ENCODE results near the gene CCDC9B. TPM values are rescaled to one million over a fixed set of nuclear protein-coding genes. Genes with fewer than 3 reads are reported as not detected.

The CCDC9B gene
- total RNA-seq, result 2.3 and 3.0 TPM in 2 replicates

GRCh38 chr15:40340740-40341400 lies at the start of gene CCDC9B:
CCDC9B (minus strand) TSS chr15:40340939; CDS start chr15:40340819, 120 bp downstream.

GRCh38 chr15:40382580-40383456 lies 42.1 kb upstream of the CCDC9B start, which contains the start of gene KNSTRN:
KNSTRN (plus strand) TSS chr15:40382721; CDS start chr15:40382836, 115 bp downstream.

GRCh38 chr15:40357723-40358470 lies 17.2 kb upstream of the CCDC9B start, which contains the start of gene DISP2:
DISP2 (plus strand) TSS chr15:40358219; CDS start chr15:40358322, 103 bp downstream.

GRCh38 chr15:40323239-40323952 lies 17.3 kb downstream of the CCDC9B start, which contains the start of gene INAFM2:
INAFM2 (plus strand) TSS chr15:40323692; CDS start chr15:40324056, 364 bp downstream.

GRCh38 chr15:40307421-40308211 lies 33.1 kb downstream of the CCDC9B start, which contains the start of gene PLCB2:
PLCB2 (minus strand) TSS chr15:40307935; CDS start chr15:40307672, 263 bp downstream.

GRCh38 chr15:40282869-40283614 lies 57.7 kb downstream of the CCDC9B start, which contains the start of gene ANKRD63:
ANKRD63 (minus strand) TSS chr15:40283064; CDS start chr15:40282586, 478 bp downstream.

Other genes starting within 250 kb of the CCDC9B start
- gene BMF, start 232.1 kb downstream of the CCDC9B start, total RNA-seq, result 1.7 and 30.4 TPM in 2 replicates
- 10.3 and 18.2 TPM in 2 replicates for gene BUB1B, start 179.9 kb downstream of the CCDC9B start, total RNA-seq
- gene PAK6, start 101.9 kb downstream of the CCDC9B start, total RNA-seq, result 0.13 TPM in 1 of 2 replicates, not detected in the other
- gene ANKRD63, start 57.9 kb downstream of the CCDC9B start, total RNA-seq, result not detected in 2 replicates
- 0.52 TPM in 1 of 2 replicates, not detected in the other for gene PLCB2, start 33.0 kb downstream of the CCDC9B start, total RNA-seq
- gene INAFM2, start 17.2 kb downstream of the CCDC9B start, total RNA-seq, result 10.7 and 12.2 TPM in 2 replicates
- gene PHGR1, start 10.1 kb upstream of the CCDC9B start, total RNA-seq, result not detected in 2 replicates
- 0.08 and 0.13 TPM in 2 replicates for gene DISP2, start 17.3 kb upstream of the CCDC9B start, total RNA-seq
- 26.0 and 32.6 TPM in 2 replicates for gene KNSTRN, start 41.8 kb upstream of the CCDC9B start, total RNA-seq
- gene IVD, start 64.9 kb upstream of the CCDC9B start, total RNA-seq, result 30.5 and 32.3 TPM in 2 replicates
- gene BAHD1, start 100.0 kb upstream of the CCDC9B start, total RNA-seq, result 9.8 and 10.5 TPM in 2 replicates
- 29.5 and 41.4 TPM in 2 replicates for gene CHST14, start 130.0 kb upstream of the CCDC9B start, total RNA-seq
- 26.5 and 49.1 TPM in 2 replicates for gene CCDC32, start 224.1 kb upstream of the CCDC9B start, total RNA-seq
- 9.2 and 14.9 TPM in 2 replicates for gene RPUSD2, start 228.4 kb upstream of the CCDC9B start, total RNA-seq

Data from epithelial cell of alveolus of lung (primary cell).